Loucy (cell line): Measurements from ENCODE around the gene FANCC.

Experiments
- H2AFZ ChIP-seq: fragments of 200-600 bp; sonication (generic); 2 replicates; pipeline ENCODE4 v1.6.0; 2016; ENCODE audit warnings: antibody characterized with exemption, mild to moderate bottlenecking, low read length, moderate library complexity
- H3F3A ChIP-seq: fragments of 200-600 bp; 2 replicates; pipeline ENCODE4 v1.6.0; 2016; ENCODE audit warnings: antibody characterized with exemption, low read depth, mild to moderate bottlenecking
- H3K27me3 ChIP-seq: fragments of 200-600 bp; sonication (generic); 2 replicates; pipeline ENCODE4 v1.6.1; 2014; ENCODE audit warnings: low read length, mild to moderate bottlenecking; ENCODE audit not compliant: insufficient read depth, poor library complexity, severe bottlenecking
- H3K36me3 ChIP-seq: fragments of 200-600 bp; sonication (generic); 2 replicates; pipeline ENCODE4 v1.6.1; 2016; ENCODE audit warnings: low read length; ENCODE audit not compliant: insufficient read depth
- H3K4me1 ChIP-seq: fragments of 200-600 bp; sonication (generic); 2 replicates; pipeline ENCODE4 v1.5.1; 2014; ENCODE audit warnings: low read length, mild to moderate bottlenecking; ENCODE audit not compliant: insufficient read depth, poor library complexity, severe bottlenecking
- H3K4me2 ChIP-seq: fragments of 200-600 bp; sonication (generic); 2 replicates; pipeline ENCODE4 v1.6.0; 2014; ENCODE audit warnings: antibody characterized with exemption, low read length, low read depth, mild to moderate bottlenecking; ENCODE audit not compliant: poor library complexity, severe bottlenecking
- H3K4me3 ChIP-seq: fragments of 200-600 bp; sonication (generic); 2 replicates; pipeline ENCODE4 v1.5.1; 2014; ENCODE audit warnings: low read length, mild to moderate bottlenecking, mixed read lengths; ENCODE audit not compliant: poor library complexity, severe bottlenecking
- H3K79me2 ChIP-seq: fragments of 200-600 bp; sonication (generic); 2 replicates; pipeline ENCODE4 v1.6.1; 2014; ENCODE audit warnings: low read length; ENCODE audit not compliant: insufficient read depth
- H3K9ac ChIP-seq: fragments of 200-600 bp; sonication (generic); 2 replicates; pipeline ENCODE4 v1.6.0; 2014; ENCODE audit warnings: mild to moderate bottlenecking, low read depth, low read length, moderate library complexity; ENCODE audit not compliant: poor library complexity, severe bottlenecking
- H3K9me2 ChIP-seq: fragments of 200-600 bp; sonication (generic); replicated peaks from 2 replicates; pipeline ENCODE4 v1.6.1; 2016; ENCODE audit warnings: low read depth, low read length, mixed read lengths
- H3K9me3 ChIP-seq: fragments of 200-600 bp; sonication (generic); 2 replicates; pipeline ENCODE4 v1.6.1; 2014; ENCODE audit warnings: mild to moderate bottlenecking, antibody characterized with exemption, low read length, low read depth; ENCODE audit not compliant: insufficient read depth
- H4K20me1 ChIP-seq: fragments of 200-600 bp; sonication (generic); 2 replicates; pipeline ENCODE4 v1.6.0; 2014; ENCODE audit warnings: antibody characterized with exemption, low read length, mild to moderate bottlenecking; ENCODE audit not compliant: insufficient read depth, poor library complexity, severe bottlenecking
- CTCF ChIP-seq: fragments of 200-600 bp; sonication (generic); conservative IDR thresholded peaks from 2 replicates; pipeline ENCODE4 v1.5.1; 2014; ENCODE audit warnings: mild to moderate bottlenecking, antibody characterized with exemption, low read length
- EZH2phosphoT487 ChIP-seq: fragments of 200-600 bp; IDR thresholded peaks from 2 replicates; pipeline ENCODE4 v1.6.1; 2018; ENCODE audit warnings: antibody characterized with exemption, mild to moderate bottlenecking, moderate library complexity, borderline replicate concordance

Gene FANCC

GRCh38 chr9:95338243-95338642, 20.7 kb upstream of the FANCC start:
- Histone ChIP-seq H3K27me3 (peaks cover 7% of the 10 kb centered on the region), H3F3A (no peaks in the 10 kb centered on the region), H3K9ac (no peak overlapping the region), H3K9me2 (no peaks in the 10 kb centered on the region), H3K4me2 (no peak overlapping the region), H3K9me3 (peaks cover 20% of the 10 kb centered on the region; the same call in 1 of the 2 replicates), H3K36me3 (no peaks in the 10 kb centered on the region), H3K4me3 (no peak overlapping the region), H3K79me2 (no peaks in the 10 kb centered on the region), H2AFZ (no peak overlapping the region), H3K4me1 (peaks cover 2% of the 10 kb centered on the region), H4K20me1 (no peaks in the 10 kb centered on the region)
- TF ChIP-seq EZH2phosphoT487 (no peak), CTCF (no peak)

GRCh38 chr9:95336281-95336680, 18.8 kb upstream of the FANCC start:
- no peaks in the 10 kb centered on the region for H3K36me3 ChIP-seq
- H3F3A ChIP-seq: no peaks in the 10 kb centered on the region
- no peak overlapping the region for H2AFZ ChIP-seq
- no peaks in the 10 kb centered on the region for H3K4me1 ChIP-seq
- no peak overlapping the region for H3K4me3 ChIP-seq
- peaks cover 20% of the 10 kb centered on the region; the same call in 1 of the 2 replicates for H3K9me3 ChIP-seq
- H3K27me3 ChIP-seq: no peaks in the 10 kb centered on the region
- TF ChIP-seq CTCF (peak; percentile 64), EZH2phosphoT487 (no peak)
- H3K9ac ChIP-seq: no peak overlapping the region
- H4K20me1 ChIP-seq: no peaks in the 10 kb centered on the region
- no peaks in the 10 kb centered on the region for H3K79me2 ChIP-seq
- no peak overlapping the region for H3K4me2 ChIP-seq
- no peaks in the 10 kb centered on the region for H3K9me2 ChIP-seq

GRCh38 chr9:95333426-95333825, 15.9 kb upstream of the FANCC start:
- H3K9ac ChIP-seq: no peak overlapping the region
- no peaks in the 10 kb centered on the region for H4K20me1 ChIP-seq
- H3K36me3 ChIP-seq: no peaks in the 10 kb centered on the region
- no peak overlapping the region for H2AFZ ChIP-seq
- no peaks in the 10 kb centered on the region for H3K9me2 ChIP-seq
- peaks cover 19% of the 10 kb centered on the region; the same call in 1 of the 2 replicates for H3K9me3 ChIP-seq
- no peaks in the 10 kb centered on the region for H3K27me3 ChIP-seq
- no peaks in the 10 kb centered on the region for H3K4me1 ChIP-seq
- no peak overlapping the region for H3K4me3 ChIP-seq
- no peak for TF ChIP-seq EZH2phosphoT487
- no peak for TF ChIP-seq CTCF
- H3F3A ChIP-seq: no peaks in the 10 kb centered on the region
- H3K4me2 ChIP-seq: no peak overlapping the region
- no peaks in the 10 kb centered on the region for H3K79me2 ChIP-seq
